Measurements from ENCODE around the gene ZFPM1. TPM values are rescaled to one million over a fixed set of nuclear protein-coding genes. Genes with fewer than 3 reads are reported as not detected.

ZFPM1 gene
- total RNA-seq, 1 experiment from 2014 or later: 14.6 TPM

- H4K20me1 ChIP-seq (ENCODE audit: insufficient read depth): no peaks in the 10 kb centered on the region
- H2AFZ ChIP-seq (ENCODE audit: low read depth, low read length, poor library complexity, severe bottlenecking): no peak overlapping the region
- no peaks in the 10 kb centered on the region for H3K9me3 ChIP-seq (ENCODE audit: control insufficient read depth in 1 of 2, insufficient read depth in 1 of 2, low read depth in 1 of 2, low read length in 2 of 2)
- no peak overlapping the region for H3K4me3 ChIP-seq (replicated peaks in 1 of 2; ENCODE audit: low read depth in 1 of 2, low read length in 2 of 2)
- TF ChIP-seq MAX (IDR thresholded peaks at IDR 0.05) (no peak), JUND (IDR thresholded peaks at IDR 0.05) (no peak), CEBPB (IDR thresholded peaks at IDR 0.05; ENCODE audit: low read depth) (no peak), REST (IDR thresholded peaks at IDR 0.05; ENCODE audit: low read depth) (no peak), POLR2AphosphoS5 (IDR thresholded peaks at IDR 0.05; ENCODE audit: low read depth, low read length) (no peak), CBX3 (IDR thresholded peaks at IDR 0.05; ENCODE audit: low read depth) (no peak), POLR2A (IDR thresholded peaks at IDR 0.05; ENCODE audit: borderline replicate concordance, extremely low read depth, insufficient read depth, insufficient read length) (no peak), ZNF274 (IDR thresholded peaks at IDR 0.05; ENCODE audit: low read depth, low read length) (no peak), EZH2 (IDR thresholded peaks at IDR 0.05) (no peak), YY1 (IDR thresholded peaks at IDR 0.05; ENCODE audit: extremely low read depth, insufficient replicate concordance, low read depth, low read length) (no peak), EGR1 (IDR thresholded peaks at IDR 0.05; ENCODE audit: low read depth) (no peak), ATF3 (IDR thresholded peaks at IDR 0.05) (no peak), SRF (IDR thresholded peaks at IDR 0.05; ENCODE audit: low read depth) (no peak)
- no peak overlapping the region for H3K27ac ChIP-seq (ENCODE audit: low read depth, low read length)
- no peak overlapping the region for H3K4me2 ChIP-seq (ENCODE audit: low read length)
- H3K9me2 ChIP-seq (ENCODE audit: insufficient read depth): no peaks in the 10 kb centered on the region
- ChIA-PET CTCF (interaction anchor here (0.6 to 2.8 kb wide), 17 partner anchors 10 to 659 kb away, joined by 3 to 46 read pairs (median 4); partner anchors contain the start of genes ZC3H18 and ZFPM1), RAD21 (ENCODE audit: low non-redundant PET in 1 of 2, low total read pairs in 2 of 2, uncharacterized antibody in 2 of 2, unreplicated experiment in 2 of 2) (interaction anchor here (0.5 to 1.6 kb wide), 6 partner anchors 123 to 468 kb away, joined by 3 to 7 read pairs (median 4); no protein-coding TSS in a partner anchor), POLR2A (interaction anchor here (0.8 kb wide), 1 partner anchor 132 kb away, joined by 3 read pairs; the partner anchor contains the start of gene ZC3H18)
- H3K36me3 ChIP-seq (ENCODE audit: control insufficient read depth in 1 of 2, insufficient read depth in 2 of 2, low read length in 2 of 2): no peaks in the 10 kb centered on the region
- ATAC-seq (no peak), DNase-seq (ENCODE audit: low read depth, low spot score) (no peak)
- intact Hi-C loops (cut with micrococcal nuclease): loop anchor here (5.0 kb wide), 1 partner anchor 456 kb away; no protein-coding TSS in a partner anchor
- BruUV-seq (replicated peaks): no TSS peak
- H3K9ac ChIP-seq (ENCODE audit: low read length): no peak overlapping the region
- no peaks in the 10 kb centered on the region for H3K79me2 ChIP-seq (ENCODE audit: insufficient read depth, low read length)
- no peaks in the 10 kb centered on the region for H3K27me3 ChIP-seq (ENCODE audit: insufficient read depth, low read length)
- peaks cover 3 to 14% of the 10 kb centered on the region in 2 experiments; a peak in 3 of 4 replicates for H3K4me1 ChIP-seq (ENCODE audit: control insufficient read depth in 1 of 2, insufficient read depth in 2 of 2, low read length in 2 of 2)
These were observed 14.8 kb upstream of the ZFPM1 start for GRCh38 chr16:88438084-88438870.

Measured in HCT116 (cell line).